HG03442 (cell line): ENCODE results near the gene RNU7-1.
"Not testable (repeated sequence)": the region's sequence is repeated elsewhere in the genome, so short reads cannot be mapped to it uniquely, and the experiment has no call there.

Experiments used
- ATAC-seq: cut with Tn5 transposase; IDR thresholded peaks from one replicate; pipeline ENCODE4 v1.9.1; 2021; ENCODE audit warnings: mild to moderate bottlenecking, moderate library complexity; ENCODE audit not compliant: unreplicated experiment

Gene RNU7-1

GRCh38 chr12:6943722-6944380 lies at the start of gene RNU7-1, which contains the start of gene C12orf57:
TSS of gene RNU7-1 (plus strand) at chr12:6943816.
TSS of gene C12orf57 (plus strand) at chr12:6944022. CDS start at chr12:6944122, 100 bp downstream.
- ATAC-seq: peak; percentile 24

- no peak for ATAC-seq
Measured at GRCh38 chr12:6894321-6894720, 49.3 kb upstream of the RNU7-1 start.

GRCh38 chr12:6896846-6897435 lies 46.7 kb upstream of the RNU7-1 start:
- no peak for ATAC-seq

- no peak for ATAC-seq
Measured at GRCh38 chr12:6899427-6899826, 44.2 kb upstream of the RNU7-1 start.

GRCh38 chr12:6899837-6900519 lies 43.6 kb upstream of the RNU7-1 start:
- ATAC-seq: no peak

- no peak for ATAC-seq
Measured at GRCh38 chr12:6902448-6902847, 41.2 kb upstream of the RNU7-1 start.

- no peak for ATAC-seq
Measured at GRCh38 chr12:6903722-6904121, 39.9 kb upstream of the RNU7-1 start.

GRCh38 chr12:6904280-6905276 lies 39.0 kb upstream of the RNU7-1 start, which contains the start of gene LRRC23:
TSS of gene LRRC23 (plus strand) at chr12:6904822. CDS start at chr12:6905634, 812 bp downstream.
- peak; percentile 94 for ATAC-seq

- no peak for ATAC-seq
Measured at GRCh38 chr12:6905414-6906040, 38.1 kb upstream of the RNU7-1 start.

- ATAC-seq: not testable (repeated sequence)
Measured at GRCh38 chr12:6908141-6908540, 35.5 kb upstream of the RNU7-1 start.

GRCh38 chr12:6909421-6910145 lies 34.0 kb upstream of the RNU7-1 start:
- ATAC-seq: no peak

- no peak for ATAC-seq
Measured at GRCh38 chr12:6912164-6912935, 31.3 kb upstream of the RNU7-1 start.

GRCh38 chr12:6914246-6914946 lies 29.2 kb upstream of the RNU7-1 start, which contains the start of gene ENO2:
TSS of gene ENO2 (plus strand) at chr12:6914580. CDS start at chr12:6915833, 1,253 bp downstream.
- peak; percentile 57 for ATAC-seq

- no peak for ATAC-seq
Measured at GRCh38 chr12:6914947-6915788, 28.4 kb upstream of the RNU7-1 start.

- no peak for ATAC-seq
Measured at GRCh38 chr12:6915789-6916285, 27.8 kb upstream of the RNU7-1 start.

GRCh38 chr12:6916426-6917200 lies 27.0 kb upstream of the RNU7-1 start:
- no peak for ATAC-seq
